Nephron progenitor cell (in vitro differentiated cells): ENCODE data around the gene ACOT2.
A peak's percentile ranks its signal among the peaks of the same experiment; 100 is the strongest.
"Not testable (repeated sequence)": the region's sequence is repeated elsewhere in the genome, so short reads cannot be mapped to it uniquely, and the experiment has no call there.

Source experiments
- DNase-seq: peaks from one replicate; pipeline ENCODE4 v3.0.0; 2021
- H3K27ac Mint-ChIP-seq: 2 replicates; pipeline ENCODE4 v1.8.0; 2021; ENCODE audit warnings: mild to moderate bottlenecking, moderate library complexity, mixed read lengths
- H3K27me3 Mint-ChIP-seq: 2 replicates; pipeline ENCODE4 v1.8.0; 2021; ENCODE audit warnings: mild to moderate bottlenecking, low read depth, mixed read lengths; ENCODE audit not compliant: poor library complexity
- H3K36me3 Mint-ChIP-seq: 2 replicates; pipeline ENCODE4 v1.8.0; 2021; ENCODE audit warnings: low read depth, mixed read lengths
- H3K4me1 Mint-ChIP-seq: 2 replicates; pipeline ENCODE4 v1.8.0; 2021; ENCODE audit warnings: mixed read lengths
- H3K4me3 Mint-ChIP-seq: 2 replicates; pipeline ENCODE4 v1.8.0; 2021; ENCODE audit warnings: mild to moderate bottlenecking, moderate library complexity, mixed read lengths
- H3K9me3 Mint-ChIP-seq: 2 replicates; pipeline ENCODE4 v1.8.0; 2021; ENCODE audit warnings: mild to moderate bottlenecking, moderate library complexity, mixed read lengths
- TF ChIP-seq, protein P1 (sequence below): fragments of 200-600 bp; sonication (generic); IDR thresholded peaks from 2 replicates; pipeline ENCODE4 v1.5.0; 2021; ENCODE audit warnings: antibody characterized with exemption

ACOT2 gene

DNA sequence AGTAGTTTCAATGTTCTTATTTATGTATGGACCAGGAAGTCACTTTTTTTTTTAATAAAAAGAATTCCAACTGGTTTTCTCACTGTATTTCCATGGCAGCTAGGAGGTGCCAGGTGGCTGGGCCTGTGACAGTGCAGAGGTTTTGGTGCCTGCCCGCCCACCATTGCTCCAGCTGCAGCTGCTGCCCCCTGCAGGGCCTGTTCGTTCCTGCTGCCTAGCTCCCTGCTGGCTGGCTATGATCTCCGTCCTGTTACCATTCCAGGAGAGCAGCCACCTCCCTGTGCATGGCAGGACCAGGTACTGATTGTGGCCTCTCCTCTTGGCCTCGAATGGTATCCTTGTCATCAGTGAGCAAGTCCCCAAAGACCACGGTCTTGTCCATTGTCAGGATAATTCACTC, 30.0 kb upstream of the ACOT2 start:
- not testable (repeated sequence) for H3K4me1 Mint-ChIP-seq, H3K36me3 Mint-ChIP-seq, H3K9me3 Mint-ChIP-seq, H3K27ac Mint-ChIP-seq, H3K4me3 Mint-ChIP-seq, H3K27me3 Mint-ChIP-seq
- peak; percentile 41 for DNase-seq
- TF ChIP-seq, protein P1, sequence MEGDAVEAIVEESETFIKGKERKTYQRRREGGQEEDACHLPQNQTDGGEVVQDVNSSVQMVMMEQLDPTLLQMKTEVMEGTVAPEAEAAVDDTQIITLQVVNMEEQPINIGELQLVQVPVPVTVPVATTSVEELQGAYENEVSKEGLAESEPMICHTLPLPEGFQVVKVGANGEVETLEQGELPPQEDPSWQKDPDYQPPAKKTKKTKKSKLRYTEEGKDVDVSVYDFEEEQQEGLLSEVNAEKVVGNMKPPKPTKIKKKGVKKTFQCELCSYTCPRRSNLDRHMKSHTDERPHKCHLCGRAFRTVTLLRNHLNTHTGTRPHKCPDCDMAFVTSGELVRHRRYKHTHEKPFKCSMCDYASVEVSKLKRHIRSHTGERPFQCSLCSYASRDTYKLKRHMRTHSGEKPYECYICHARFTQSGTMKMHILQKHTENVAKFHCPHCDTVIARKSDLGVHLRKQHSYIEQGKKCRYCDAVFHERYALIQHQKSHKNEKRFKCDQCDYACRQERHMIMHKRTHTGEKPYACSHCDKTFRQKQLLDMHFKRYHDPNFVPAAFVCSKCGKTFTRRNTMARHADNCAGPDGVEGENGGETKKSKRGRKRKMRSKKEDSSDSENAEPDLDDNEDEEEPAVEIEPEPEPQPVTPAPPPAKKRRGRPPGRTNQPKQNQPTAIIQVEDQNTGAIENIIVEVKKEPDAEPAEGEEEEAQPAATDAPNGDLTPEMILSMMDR, result peak; percentile 40

DNA sequence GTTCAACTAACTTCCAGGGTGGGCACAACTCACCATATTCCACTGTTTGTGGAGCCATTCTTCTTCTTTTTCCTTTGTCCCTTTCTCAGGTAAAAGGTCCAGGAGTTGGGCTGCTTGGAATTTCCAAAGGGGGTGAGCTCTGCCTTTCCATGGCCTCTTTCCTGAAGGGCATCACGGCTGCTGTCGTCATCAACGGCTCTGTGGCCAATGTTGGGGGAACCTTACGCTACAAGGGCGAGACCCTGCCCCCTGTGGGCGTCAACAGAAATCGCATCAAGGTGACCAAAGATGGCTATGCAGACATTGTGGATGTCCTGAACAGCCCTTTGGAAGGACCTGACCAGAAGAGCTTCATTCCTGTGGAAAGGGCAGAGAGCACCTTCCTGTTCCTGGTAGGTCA, 26.1 kb upstream of the ACOT2 start:
- not testable (repeated sequence) for H3K4me3 Mint-ChIP-seq, H3K27ac Mint-ChIP-seq, H3K27me3 Mint-ChIP-seq

DNA sequence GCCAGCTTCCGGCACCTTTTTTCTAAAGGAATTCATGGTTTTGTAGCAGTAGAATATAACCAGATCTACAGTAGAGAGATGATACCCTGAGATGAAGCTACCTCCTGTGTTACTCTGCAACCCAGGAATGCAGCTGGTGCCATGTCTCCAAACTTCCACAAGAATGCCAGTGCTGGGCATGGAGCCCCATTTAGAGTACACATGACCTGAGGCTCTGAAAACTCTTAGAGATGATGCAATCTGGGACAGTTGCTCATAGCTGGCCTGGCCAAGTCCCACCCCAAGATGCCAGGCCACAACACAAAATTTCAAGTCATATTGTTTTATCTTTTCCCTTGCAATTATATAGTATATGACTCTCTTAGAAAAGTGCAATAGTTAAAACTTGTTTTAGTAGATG, 23.7 kb upstream of the ACOT2 start:
- H3K27ac Mint-ChIP-seq, H3K4me1 Mint-ChIP-seq, H3K36me3 Mint-ChIP-seq, H3K4me3 Mint-ChIP-seq, H3K27me3 Mint-ChIP-seq, H3K9me3 Mint-ChIP-seq, DNase-seq: not testable (repeated sequence)

More for the DNA sequence above, 26.1 kb upstream of the ACOT2 start:
- not testable (repeated sequence) for H3K36me3 Mint-ChIP-seq, H3K9me3 Mint-ChIP-seq, DNase-seq, H3K4me1 Mint-ChIP-seq

DNA sequence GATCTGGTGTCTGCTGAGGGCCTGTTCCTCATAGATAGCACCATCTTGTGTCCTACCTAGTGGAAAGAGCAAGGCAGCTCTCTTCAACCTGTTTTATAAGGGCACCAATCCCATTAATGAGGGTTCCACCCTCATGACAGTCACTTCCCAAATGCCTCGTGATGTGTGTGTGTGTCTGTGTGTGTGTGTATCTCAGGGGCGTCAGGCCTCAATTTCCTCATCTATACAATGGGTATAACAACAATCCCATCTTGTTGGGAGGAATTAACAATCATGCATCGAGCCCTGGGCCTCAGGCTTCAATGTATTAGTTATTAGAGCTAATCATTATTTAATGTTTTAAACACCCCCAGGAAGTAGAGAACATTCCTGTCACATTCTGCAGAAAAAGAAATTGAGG, 19.9 kb upstream of the ACOT2 start:
- H3K4me1 Mint-ChIP-seq, H3K9me3 Mint-ChIP-seq, H3K27me3 Mint-ChIP-seq, H3K36me3 Mint-ChIP-seq, H3K27ac Mint-ChIP-seq, H3K4me3 Mint-ChIP-seq, DNase-seq: not testable (repeated sequence)

DNA sequence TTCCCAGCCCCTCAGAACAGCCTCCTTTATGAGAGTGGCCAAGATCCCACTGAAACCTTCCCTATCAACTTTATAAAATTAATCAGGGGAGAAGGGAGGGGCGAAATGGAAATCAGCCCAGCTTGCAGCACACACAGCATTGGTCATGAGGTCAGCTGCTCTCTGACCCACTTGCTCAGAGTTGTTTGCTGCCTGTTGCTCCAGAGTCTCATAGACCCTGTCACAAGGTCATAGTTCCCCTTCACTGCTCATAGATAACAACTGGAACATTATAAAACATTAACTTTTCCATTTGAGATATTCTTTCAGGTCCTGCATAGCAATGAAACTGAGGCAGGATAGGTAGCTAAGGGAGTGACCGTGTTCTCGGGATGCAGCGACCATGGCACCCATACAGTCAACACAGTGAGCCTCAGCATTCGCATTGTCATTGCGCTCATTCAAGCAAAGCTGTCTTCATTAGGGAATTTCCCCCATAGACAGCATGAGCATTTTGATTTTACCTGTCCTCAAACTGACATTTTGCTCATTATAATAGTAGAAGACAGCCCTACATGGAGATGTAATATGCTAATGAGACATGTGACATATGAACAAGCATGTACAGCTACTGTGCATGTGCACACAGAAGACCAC, 19.0 kb upstream of the ACOT2 start:
- H3K4me3 Mint-ChIP-seq, H3K9me3 Mint-ChIP-seq, H3K4me1 Mint-ChIP-seq, DNase-seq, H3K36me3 Mint-ChIP-seq, H3K27me3 Mint-ChIP-seq, H3K27ac Mint-ChIP-seq: not testable (repeated sequence)

DNA sequence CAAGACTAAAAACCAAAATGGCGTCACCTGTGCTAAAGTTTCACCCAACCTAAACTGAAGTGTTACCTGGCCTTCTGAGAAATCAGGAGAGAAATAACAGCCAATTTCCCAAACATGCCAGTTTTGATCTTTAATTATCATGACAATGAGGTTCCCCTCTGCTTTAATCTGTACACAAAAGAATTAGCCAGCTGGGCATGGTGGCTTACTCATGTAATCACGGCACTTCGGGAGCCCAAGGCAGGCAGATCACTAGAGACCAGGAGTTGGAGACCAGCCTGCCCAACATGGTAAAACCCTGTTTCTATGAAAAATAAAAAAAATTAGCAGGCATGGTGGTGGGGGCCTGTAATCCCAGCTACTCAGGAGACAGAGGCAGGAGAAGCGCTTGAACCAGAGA, 15.2 kb upstream of the ACOT2 start:
- peaks cover 3% of the 10 kb centered on the region for H3K27me3 Mint-ChIP-seq
- peaks cover 4% of the 10 kb centered on the region for H3K9me3 Mint-ChIP-seq
- H3K4me3 Mint-ChIP-seq, result no peak overlapping the region
- DNase-seq, result no peak
- TF ChIP-seq, protein P1, result no peak
- no peak overlapping the region for H3K27ac Mint-ChIP-seq
- no peaks in the 10 kb centered on the region for H3K36me3 Mint-ChIP-seq
- H3K4me1 Mint-ChIP-seq, result peaks cover 4% of the 10 kb centered on the region

DNA sequence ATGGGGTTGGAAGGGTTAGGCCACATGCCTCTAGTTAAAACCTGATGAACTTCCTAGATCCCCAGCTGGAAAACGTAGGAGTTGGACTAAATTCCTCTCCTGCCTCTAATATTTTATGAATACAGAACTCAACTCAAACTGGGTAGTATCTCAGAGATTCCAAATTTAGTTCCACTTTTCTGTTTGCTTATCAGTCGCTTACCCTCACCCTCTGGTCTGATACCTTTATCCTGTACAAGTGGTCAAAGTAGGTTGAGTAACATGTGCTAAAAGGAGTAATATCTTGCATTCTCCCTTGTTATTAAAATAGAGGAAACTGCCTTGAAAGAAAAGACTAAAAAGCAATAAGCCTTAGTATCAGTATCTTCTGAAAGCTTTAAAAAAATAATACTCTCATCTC, 11.8 kb upstream of the ACOT2 start:
- H3K4me3 Mint-ChIP-seq, H3K27ac Mint-ChIP-seq, H3K36me3 Mint-ChIP-seq, DNase-seq, H3K27me3 Mint-ChIP-seq: not testable (repeated sequence)
- Mint-ChIP-seq H3K9me3 (peaks cover 12% of the 10 kb centered on the region), H3K4me1 (peaks cover 11% of the 10 kb centered on the region)

DNA sequence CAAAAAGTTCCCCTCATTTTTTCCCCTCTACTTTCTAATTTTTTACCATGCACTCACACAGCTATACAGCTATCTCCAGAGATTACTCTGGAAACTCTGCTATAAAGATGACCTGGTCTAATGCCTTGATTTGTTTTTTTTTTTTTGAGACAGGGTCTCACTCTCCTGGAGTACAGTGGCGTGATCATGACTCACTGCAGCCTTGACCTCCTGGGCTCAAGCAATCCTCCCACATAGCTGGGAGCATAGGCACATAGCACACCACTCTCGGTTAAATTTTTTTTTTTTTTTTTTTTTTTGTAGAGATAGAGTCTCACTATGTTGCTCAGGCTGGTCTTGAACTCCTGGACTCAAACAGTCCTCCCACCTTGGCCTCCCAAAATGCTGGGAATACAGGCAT, 10.8 kb upstream of the ACOT2 start:
- H3K4me1 Mint-ChIP-seq, result peaks cover 11% of the 10 kb centered on the region

DNA sequence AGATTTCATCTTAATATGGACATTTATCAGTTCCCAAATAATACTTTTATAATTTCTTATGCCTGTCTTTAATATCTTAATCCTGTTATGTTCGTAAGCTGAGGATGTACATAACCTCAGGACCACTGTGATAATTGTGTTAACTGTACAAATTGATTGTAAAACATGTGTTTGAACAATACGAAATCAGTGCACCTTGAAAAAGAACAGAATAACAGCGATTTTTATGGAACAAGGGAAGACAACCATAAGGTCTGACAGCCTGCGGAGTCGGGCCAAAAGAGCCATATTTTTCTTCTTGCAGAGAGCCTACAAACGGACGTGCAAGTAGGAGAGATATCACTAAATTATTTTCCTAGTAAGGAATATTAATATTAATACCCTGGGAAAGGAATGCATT, 6.8 kb upstream of the ACOT2 start:
- H3K27ac Mint-ChIP-seq, H3K27me3 Mint-ChIP-seq, DNase-seq, H3K4me3 Mint-ChIP-seq: not testable (repeated sequence)
- Mint-ChIP-seq H3K4me1 (peaks cover 27% of the 10 kb centered on the region), H3K36me3 (peaks cover 22% of the 10 kb centered on the region), H3K9me3 (peaks cover 28% of the 10 kb centered on the region)

More for the DNA sequence above, 10.8 kb upstream of the ACOT2 start:
- H3K27me3 Mint-ChIP-seq, H3K27ac Mint-ChIP-seq, DNase-seq, H3K4me3 Mint-ChIP-seq: not testable (repeated sequence)
- Mint-ChIP-seq H3K36me3 (peaks cover 17% of the 10 kb centered on the region), H3K9me3 (peaks cover 22% of the 10 kb centered on the region)

DNA sequence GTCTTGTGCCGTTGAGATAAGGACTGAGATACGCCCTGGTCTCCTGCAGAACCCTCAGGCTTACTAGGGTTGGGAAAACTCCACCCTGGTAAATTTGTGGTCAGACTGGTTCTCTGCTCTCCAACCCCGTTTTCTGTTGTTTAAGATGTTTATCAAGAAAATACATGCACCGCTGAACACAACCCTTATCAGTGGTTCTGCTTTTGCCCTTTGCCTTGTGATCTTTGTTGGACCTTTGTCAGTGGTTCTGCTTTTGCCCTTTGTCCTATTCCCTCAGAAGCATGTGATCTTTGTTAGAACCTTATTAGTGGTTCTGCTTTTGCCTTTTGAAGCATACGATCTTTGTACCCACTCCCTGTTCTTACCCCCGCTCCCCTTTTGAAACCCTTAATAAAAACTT, 6.3 kb upstream of the ACOT2 start:
- not testable (repeated sequence) for H3K27me3 Mint-ChIP-seq, DNase-seq, H3K27ac Mint-ChIP-seq, H3K4me3 Mint-ChIP-seq
- H3K36me3 Mint-ChIP-seq, result peaks cover 24% of the 10 kb centered on the region
- peaks cover 31% of the 10 kb centered on the region for H3K4me1 Mint-ChIP-seq
- H3K9me3 Mint-ChIP-seq, result peaks cover 29% of the 10 kb centered on the region

DNA sequence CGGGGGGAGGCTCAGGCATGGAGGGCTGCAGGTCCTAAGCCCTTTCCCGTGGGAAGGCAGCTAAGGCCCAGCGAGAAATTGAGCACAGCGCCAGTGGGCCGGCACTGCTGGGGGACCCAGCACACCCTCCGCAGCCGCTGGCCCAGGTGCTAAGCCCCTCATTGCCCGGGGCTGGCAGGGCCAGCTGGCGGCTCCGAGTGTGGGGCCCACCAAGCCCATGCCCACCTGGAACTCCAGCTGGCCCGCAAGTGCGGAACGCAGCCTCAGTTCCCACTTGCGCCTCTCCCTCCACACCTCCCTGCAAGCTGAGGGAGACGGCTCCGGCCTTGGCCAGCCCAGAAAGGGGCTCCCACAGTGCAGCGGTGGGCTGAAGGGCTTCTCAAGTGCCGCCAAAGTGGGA, 2.6 kb upstream of the ACOT2 start:
- not testable (repeated sequence) for H3K4me3 Mint-ChIP-seq, H3K27ac Mint-ChIP-seq, DNase-seq
- Mint-ChIP-seq H3K4me1 (peaks cover 44% of the 10 kb centered on the region), H3K9me3 (peaks cover 29% of the 10 kb centered on the region), H3K27me3 (peaks cover 15% of the 10 kb centered on the region), H3K36me3 (peaks cover 26% of the 10 kb centered on the region)

DNA sequence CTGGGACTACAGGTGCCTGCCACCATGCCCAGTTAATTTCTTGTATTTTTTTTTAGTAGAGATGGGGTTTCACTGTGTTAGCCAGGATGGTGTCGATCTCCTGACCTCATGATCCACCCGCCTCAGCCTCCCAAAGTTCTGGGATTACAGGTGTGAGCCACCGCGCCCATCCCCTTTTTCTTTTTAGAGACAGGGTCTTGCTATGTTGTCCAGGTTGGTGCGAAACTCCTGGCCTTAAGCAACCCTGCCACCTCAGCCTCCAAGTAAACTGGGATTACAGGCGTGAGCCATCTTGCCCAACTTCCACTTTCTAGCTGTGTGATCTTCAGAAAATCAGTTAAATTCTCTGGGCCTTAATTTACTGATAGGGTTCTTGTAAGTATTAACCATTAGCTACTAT, 2.1 kb upstream of the ACOT2 start:
- Mint-ChIP-seq H3K36me3 (peaks cover 21% of the 10 kb centered on the region), H3K9me3 (peaks cover 24% of the 10 kb centered on the region), H3K27me3 (peaks cover 15% of the 10 kb centered on the region), H3K4me3 (peak overlapping the region; percentile 38), H3K4me1 (peaks cover 44% of the 10 kb centered on the region)
- DNase-seq, H3K27ac Mint-ChIP-seq: not testable (repeated sequence)
